ENCODE measurements around the gene ZNF565.
"Not testable (repeated sequence)": the region's sequence is repeated elsewhere in the genome, so short reads cannot be mapped to it uniquely, and the experiment has no call there.

The ZNF565 gene

GRCh38 chr19:36210497-36210896 is 4.0 kb downstream of the ZNF565 start:
- no peak for DNase-seq

- DNase-seq, result no peak
Observed at GRCh38 chr19:36209372-36209771, 5.1 kb downstream of the ZNF565 start.

- DNase-seq, result peak in 1 of 14 donors; percentile 5
Observed at GRCh38 chr19:36207605-36208252, 6.7 kb downstream of the ZNF565 start.

- no peak for DNase-seq
Observed at GRCh38 chr19:36203293-36203692, 11.2 kb downstream of the ZNF565 start.

GRCh38 chr19:36201684-36202083 is 12.8 kb downstream of the ZNF565 start:
- no peak for DNase-seq

- peak in 7 of 14 donors; percentile 3 to 41 (median 14) for DNase-seq
Observed at GRCh38 chr19:36198119-36198518, 16.3 kb downstream of the ZNF565 start.

- no peak for DNase-seq
Observed at GRCh38 chr19:36196249-36196648, 18.2 kb downstream of the ZNF565 start.

GRCh38 chr19:36186722-36187121 is 27.7 kb downstream of the ZNF565 start:
- not testable (repeated sequence) for DNase-seq

GRCh38 chr19:36183245-36183628 is 31.2 kb downstream of the ZNF565 start:
- no peak for DNase-seq

- no peak for DNase-seq
Observed at GRCh38 chr19:36182612-36183244, 31.7 kb downstream of the ZNF565 start.

- DNase-seq, result not testable (repeated sequence)
Observed at GRCh38 chr19:36179077-36179476, 35.4 kb downstream of the ZNF565 start.

- not testable (repeated sequence) for DNase-seq
Observed at GRCh38 chr19:36173846-36174245, 40.6 kb downstream of the ZNF565 start.

GRCh38 chr19:36172852-36173251 is 41.6 kb downstream of the ZNF565 start:
- DNase-seq, result no peak

- DNase-seq, result no peak
Observed at GRCh38 chr19:36169084-36169760, 45.2 kb downstream of the ZNF565 start.

GRCh38 chr19:36163813-36164212 is 50.7 kb downstream of the ZNF565 start:
- DNase-seq, result no peak

GRCh38 chr19:36160821-36161596 is 53.5 kb downstream of the ZNF565 start:
- DNase-seq, result no peak

GRCh38 chr19:36153126-36153525 is 61.3 kb downstream of the ZNF565 start:
- no peak for DNase-seq

GRCh38 chr19:36152352-36153091 is 61.9 kb downstream of the ZNF565 start, which contains the start of gene COX7A1:
Gene COX7A1 (minus strand): TSS chr19:36152447. CDS start chr19:36152407, 40 bp downstream.
- peak in 1 of 14 donors; percentile 75 for DNase-seq

GRCh38 chr19:36152019-36152351 is 62.5 kb downstream of the ZNF565 start:
- no peak for DNase-seq

GRCh38 chr19:36151144-36152018 is 63.1 kb downstream of the ZNF565 start:
- DNase-seq, result peak in 1 of 14 donors; percentile 79

GRCh38 chr19:36150586-36150985 is 63.9 kb downstream of the ZNF565 start:
- DNase-seq, result no peak

All from C1 segment of cervical spinal cord (tissue), 14 donors.